ENCODE results near the gene PRR14. TPM values are rescaled to one million over a fixed set of nuclear protein-coding genes. Genes with fewer than 3 reads are reported as not detected.

PRR14 gene
- total RNA-seq, 1 donor from 2014 or later: 77.9 TPM

- DNase-seq (no peak), ATAC-seq (ENCODE audit: low read depth) (no peak)
- H3K4me1 Mint-ChIP-seq: peaks cover 2% of the 10 kb centered on the region
- H3K27ac Mint-ChIP-seq: no peak overlapping the region
- ChIA-PET POLR2A (interaction anchor here (0.5 kb wide), 1 partner anchor 39 kb away, joined by 5 read pairs; no protein-coding TSS in a partner anchor), CTCF (no interaction called here)
- no peak for TF ChIP-seq CTCF (IDR thresholded peaks at IDR 0.05)
- intact Hi-C loops (cut with micrococcal nuclease): no loop called here
- H3K36me3 Mint-ChIP-seq (ENCODE audit: low read depth): no peaks in the 10 kb centered on the region
- H3K9me3 Mint-ChIP-seq: no peaks in the 10 kb centered on the region
- no peak overlapping the region for H3K4me3 Mint-ChIP-seq
- H3K27me3 Mint-ChIP-seq: no peaks in the 10 kb centered on the region
Observed at GRCh38 chr16:30678586-30678970, 27.8 kb downstream of the PRR14 start.

GRCh38 chr16:30680326-30680725 lies 29.6 kb downstream of the PRR14 start:
- intact Hi-C loops (cut with micrococcal nuclease): no loop called here
- Mint-ChIP-seq H3K4me1 (peaks cover 2% of the 10 kb centered on the region), H3K9me3 (no peaks in the 10 kb centered on the region), H3K27me3 (no peaks in the 10 kb centered on the region), H3K27ac (no peak overlapping the region), H3K4me3 (no peak overlapping the region), H3K36me3 (ENCODE audit: low read depth) (no peaks in the 10 kb centered on the region)
- ChIA-PET CTCF (no interaction called here), POLR2A (interaction anchor here (1.9 kb wide), 1 partner anchor 21 kb away, joined by 7 read pairs; no protein-coding TSS in a partner anchor)
- no peak for DNase-seq
- no peak for ATAC-seq (ENCODE audit: low read depth)
- TF ChIP-seq CTCF (IDR thresholded peaks at IDR 0.05): no peak

GRCh38 chr16:30688701-30689100 lies 37.9 kb downstream of the PRR14 start:
- ATAC-seq (ENCODE audit: low read depth): no peak
- ChIA-PET CTCF (no interaction called here), POLR2A (no interaction called here)

GRCh38 chr16:30691907-30692306 lies 41.1 kb downstream of the PRR14 start:
- DNase-seq: no peak
- no peak overlapping the region for H3K27ac Mint-ChIP-seq

More at GRCh38 chr16:30688701-30689100, 37.9 kb downstream of the PRR14 start:
- Mint-ChIP-seq H3K36me3 (ENCODE audit: low read depth) (no peaks in the 10 kb centered on the region), H3K4me1 (peaks cover 5% of the 10 kb centered on the region), H3K27ac (no peak overlapping the region), H3K9me3 (no peaks in the 10 kb centered on the region), H3K27me3 (no peaks in the 10 kb centered on the region), H3K4me3 (no peak overlapping the region)
- intact Hi-C loops (cut with micrococcal nuclease): no loop called here
- DNase-seq: no peak
- TF ChIP-seq CTCF (IDR thresholded peaks at IDR 0.05): no peak

More at GRCh38 chr16:30691907-30692306, 41.1 kb downstream of the PRR14 start:
- no peak for ATAC-seq (ENCODE audit: low read depth)
- H3K4me1 Mint-ChIP-seq: peaks cover 8% of the 10 kb centered on the region
- TF ChIP-seq CTCF (IDR thresholded peaks at IDR 0.05): no peak
- H3K4me3 Mint-ChIP-seq: no peak overlapping the region
- no peaks in the 10 kb centered on the region for H3K36me3 Mint-ChIP-seq (ENCODE audit: low read depth)
- H3K9me3 Mint-ChIP-seq: no peaks in the 10 kb centered on the region
- intact Hi-C loops (cut with micrococcal nuclease): loop anchor here (5.0 to 10.0 kb wide), 2 partner anchors 123 to 235 kb away; no protein-coding TSS in a partner anchor
- POLR2A ChIA-PET: interaction anchor here (1.1 to 4.0 kb wide), 3 partner anchors 19 to 41 kb away, joined by 3 to 107 read pairs (median 19); partner anchors contain the start of genes FBRS and PRR14
- no peaks in the 10 kb centered on the region for H3K27me3 Mint-ChIP-seq
- CTCF ChIA-PET: interaction anchor here (3.4 kb wide), 1 partner anchor 32 kb away, joined by 44 read pairs; the partner anchor contains the start of gene FBRS
